A673 (cell line): ENCODE measurements around the gene AQP6. TPM values are rescaled to one million over a fixed set of nuclear protein-coding genes. Genes with fewer than 3 reads are reported as not detected.

Experiments
- BruUV-seq: library from RNA; stranded (reverse); fragments of 400-500 nt; replicated peaks from 2 replicates; lab custom pipeline; 2021; lab: Mats Ljungman, UMichigan
- CTCF ChIA-PET: fragments of 300-600 bp; sonication (Branson Sonifier 250); formaldehyde crosslinking; loops from one replicate; lab custom pipeline; 2022; ENCODE audit warnings: antibody characterized with exemption; lab: Charles Lee
- POLR2A ChIA-PET: fragments of 300-600 bp; sonication (Branson Sonifier 250); formaldehyde crosslinking; loops from one replicate; lab custom pipeline; 2022; ENCODE audit warnings: antibody characterized with exemption; ENCODE audit not compliant: low non-redundant PET; lab: Charles Lee
- DNase-seq: peaks from one replicate; pipeline ENCODE4 v3.0.0-alpha.2; 2015; ENCODE audit warnings: low spot score
- H3K27ac ChIP-seq: fragments of 200-600 bp; sonication (generic); 2 replicates; pipeline ENCODE4 v1.5.1; 2016; ENCODE audit warnings: mixed run types, low read depth, mild to moderate bottlenecking, mixed read lengths, antibody characterized with exemption, low read length; ENCODE audit not compliant: poor library complexity, severe bottlenecking
- H3K27me3 ChIP-seq: fragments of 200-600 bp; sonication (generic); replicated peaks from 2 replicates; pipeline ENCODE4 v1.6.1; 2017; ENCODE audit warnings: mixed run types, low read depth, mild to moderate bottlenecking, mixed read lengths, antibody characterized with exemption, low read length; ENCODE audit not compliant: insufficient read depth, poor library complexity
- H3K36me3 ChIP-seq: fragments of 200-600 bp; sonication (generic); 2 replicates; pipeline ENCODE4 v1.6.1; 2016; ENCODE audit warnings: mixed run types, mild to moderate bottlenecking, mixed read lengths, antibody characterized with exemption, low read length; ENCODE audit not compliant: insufficient read depth, poor library complexity, severe bottlenecking
- H3K4me1 ChIP-seq: fragments of 200-600 bp; sonication (generic); 2 replicates; pipeline ENCODE4 v1.6.1; 2017; ENCODE audit warnings: mixed run types, mild to moderate bottlenecking, mixed read lengths, antibody characterized with exemption, low read length; ENCODE audit not compliant: insufficient read depth, poor library complexity, severe bottlenecking
- H3K4me3 ChIP-seq: fragments of 200-600 bp; sonication (generic); 2 replicates; pipeline ENCODE4 v1.5.1; 2016; ENCODE audit warnings: low read depth, mixed run types, mild to moderate bottlenecking, mixed read lengths, low read length; ENCODE audit not compliant: poor library complexity, severe bottlenecking
- H3K9me3 ChIP-seq: fragments of 200-600 bp; sonication (generic); 2 replicates; pipeline ENCODE4 v1.6.1; 2016; ENCODE audit warnings: mixed run types, low read depth, mild to moderate bottlenecking, mixed read lengths, antibody characterized with exemption, low read length; ENCODE audit not compliant: poor library complexity, severe bottlenecking
- EZH2 ChIP-seq: fragments of 200-600 bp; sonication (generic); IDR thresholded peaks from 2 replicates; pipeline ENCODE4 v1.6.1; 2017; ENCODE audit warnings: borderline replicate concordance, low read depth, mild to moderate bottlenecking, mixed read lengths, antibody characterized with exemption, low read length; ENCODE audit not compliant: poor library complexity, severe bottlenecking
- intact Hi-C: fragments of 100-400 bp; cut with micrococcal nuclease; formaldehyde crosslinking; loops from one replicate; pipeline ENCODE4 v1.10.0; 2022; ENCODE audit not compliant: unreplicated experiment
- total RNA-seq: library from RNA; stranded (reverse); gene quantifications from 2 replicates; pipeline ENCODE4 v1.2.3, GENCODE V29; 2021
- TF ChIP-seq, protein P1 (sequence below): fragments of 300-800, 200-600 bp; sonication (generic); conservative IDR thresholded peaks from 2 replicates; pipeline ENCODE4 v1.5.1; 2017; ENCODE audit warnings: low read depth, mild to moderate bottlenecking, antibody characterized with exemption, low read length, moderate library complexity, mixed read lengths

Gene AQP6
- total RNA-seq, 1 experiment from 2014 or later = not detected

DNA sequence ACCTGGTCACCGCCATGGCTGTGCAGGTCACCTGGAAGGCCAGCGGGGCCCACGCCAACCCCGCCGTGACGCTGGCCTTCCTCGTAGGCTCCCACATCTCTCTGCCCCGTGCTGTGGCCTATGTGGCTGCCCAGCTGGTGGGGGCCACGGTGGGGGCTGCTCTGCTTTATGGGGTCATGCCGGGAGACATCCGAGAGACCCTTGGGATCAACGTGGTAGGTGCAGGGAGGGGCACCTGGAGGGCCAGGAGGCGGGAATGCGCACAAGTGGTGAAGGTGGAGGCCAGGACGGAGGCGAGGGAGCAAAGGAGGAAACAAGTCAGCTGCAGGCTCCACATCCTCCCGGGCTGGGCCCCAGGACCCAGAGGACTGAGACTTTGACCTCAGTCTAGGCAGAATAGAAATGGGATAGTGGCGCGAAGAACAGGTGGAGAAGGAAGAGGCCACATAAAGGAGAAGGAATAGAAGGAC is 649 bp downstream of the AQP6 start:
- no peaks in the 10 kb centered on the region for H3K36me3 ChIP-seq
- TF ChIP-seq EZH2 = no peak
- TF ChIP-seq, protein P1, sequence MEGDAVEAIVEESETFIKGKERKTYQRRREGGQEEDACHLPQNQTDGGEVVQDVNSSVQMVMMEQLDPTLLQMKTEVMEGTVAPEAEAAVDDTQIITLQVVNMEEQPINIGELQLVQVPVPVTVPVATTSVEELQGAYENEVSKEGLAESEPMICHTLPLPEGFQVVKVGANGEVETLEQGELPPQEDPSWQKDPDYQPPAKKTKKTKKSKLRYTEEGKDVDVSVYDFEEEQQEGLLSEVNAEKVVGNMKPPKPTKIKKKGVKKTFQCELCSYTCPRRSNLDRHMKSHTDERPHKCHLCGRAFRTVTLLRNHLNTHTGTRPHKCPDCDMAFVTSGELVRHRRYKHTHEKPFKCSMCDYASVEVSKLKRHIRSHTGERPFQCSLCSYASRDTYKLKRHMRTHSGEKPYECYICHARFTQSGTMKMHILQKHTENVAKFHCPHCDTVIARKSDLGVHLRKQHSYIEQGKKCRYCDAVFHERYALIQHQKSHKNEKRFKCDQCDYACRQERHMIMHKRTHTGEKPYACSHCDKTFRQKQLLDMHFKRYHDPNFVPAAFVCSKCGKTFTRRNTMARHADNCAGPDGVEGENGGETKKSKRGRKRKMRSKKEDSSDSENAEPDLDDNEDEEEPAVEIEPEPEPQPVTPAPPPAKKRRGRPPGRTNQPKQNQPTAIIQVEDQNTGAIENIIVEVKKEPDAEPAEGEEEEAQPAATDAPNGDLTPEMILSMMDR = no peak
- BruUV-seq = no TSS peak
- DNase-seq = no peak
- H3K27ac ChIP-seq = no peak overlapping the region
- POLR2A ChIA-PET = no interaction called here
- H3K9me3 ChIP-seq = no peaks in the 10 kb centered on the region
- H3K4me3 ChIP-seq = no peak overlapping the region
- intact Hi-C loops = no loop called here
- CTCF ChIA-PET = no interaction called here
- H3K27me3 ChIP-seq = no peaks in the 10 kb centered on the region
- no peaks in the 10 kb centered on the region for H3K4me1 ChIP-seq

DNA sequence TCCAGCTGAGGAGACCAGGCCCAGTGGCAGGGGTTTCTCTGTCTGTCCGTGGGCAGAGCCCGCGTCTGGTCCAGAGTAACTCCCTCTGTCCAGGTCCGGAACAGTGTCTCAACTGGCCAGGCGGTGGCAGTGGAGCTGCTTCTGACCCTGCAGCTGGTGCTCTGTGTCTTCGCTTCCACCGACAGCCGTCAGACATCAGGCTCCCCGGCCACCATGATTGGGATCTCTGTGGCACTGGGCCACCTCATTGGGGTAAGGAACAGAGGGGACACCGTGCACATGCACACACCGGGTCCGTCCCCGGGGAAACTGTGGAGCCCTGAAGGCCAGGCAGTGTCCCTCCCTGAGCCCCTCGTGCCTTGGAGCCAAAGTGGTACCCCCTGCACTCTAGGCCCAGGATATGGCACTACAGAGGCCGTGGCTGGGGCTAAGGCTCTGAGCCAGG is 1.5 kb downstream of the AQP6 start:
- intact Hi-C loops = no loop called here
- CTCF ChIA-PET = no interaction called here
- DNase-seq = no peak
- H3K9me3 ChIP-seq = no peaks in the 10 kb centered on the region
- H3K27me3 ChIP-seq = no peaks in the 10 kb centered on the region
- H3K27ac ChIP-seq = no peak overlapping the region
- no peak for TF ChIP-seq EZH2
- TF ChIP-seq, protein P1 = no peak
- no peak overlapping the region for H3K4me3 ChIP-seq
- no TSS peak for BruUV-seq
- no peaks in the 10 kb centered on the region for H3K36me3 ChIP-seq
- no peaks in the 10 kb centered on the region for H3K4me1 ChIP-seq
- POLR2A ChIA-PET = no interaction called here

DNA sequence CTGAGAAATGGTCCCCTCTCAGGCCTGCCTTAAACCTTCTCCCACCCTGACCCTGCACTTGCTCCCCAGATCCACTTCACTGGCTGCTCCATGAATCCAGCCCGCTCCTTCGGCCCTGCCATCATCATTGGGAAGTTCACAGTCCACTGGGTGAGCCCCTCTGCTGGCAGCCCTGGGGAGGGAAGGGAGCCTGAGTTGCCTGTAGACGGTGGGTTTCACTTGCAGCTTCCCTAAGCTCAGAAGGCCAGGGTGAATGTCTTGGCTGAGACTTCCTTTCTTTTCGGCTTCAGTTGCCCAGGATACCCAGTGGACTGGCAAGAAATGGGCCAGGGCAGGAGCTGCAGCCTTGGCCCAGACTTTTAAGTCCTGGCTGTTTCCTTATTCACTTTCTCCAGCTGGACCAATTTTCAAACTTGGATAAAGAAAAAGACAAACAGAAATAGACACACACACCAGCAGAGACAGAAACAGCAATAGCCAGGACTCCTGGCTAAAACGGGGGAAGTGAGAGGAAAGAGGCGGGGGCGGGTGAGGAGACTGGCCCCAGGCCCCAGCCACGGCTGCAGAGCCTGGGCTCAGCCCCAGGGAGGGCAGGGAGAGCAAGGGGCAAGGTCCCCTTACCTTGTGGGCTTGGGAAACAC is 2.0 kb downstream of the AQP6 start:
- BruUV-seq = no TSS peak
- no peak for DNase-seq
- H3K4me1 ChIP-seq = no peaks in the 10 kb centered on the region
- CTCF ChIA-PET = no interaction called here
- no peaks in the 10 kb centered on the region for H3K36me3 ChIP-seq
- H3K4me3 ChIP-seq = no peak overlapping the region
- no peak overlapping the region for H3K27ac ChIP-seq
- H3K27me3 ChIP-seq = no peaks in the 10 kb centered on the region
- H3K9me3 ChIP-seq = no peaks in the 10 kb centered on the region
- POLR2A ChIA-PET = no interaction called here
- TF ChIP-seq, protein P1 = no peak
- TF ChIP-seq EZH2 = no peak
- intact Hi-C loops = no loop called here
